Activated T-cell treated with anti-CD3 and anti-CD28 coated beads for 24 hours (primary cell): ENCODE measurements around the gene EML6.
"Not testable (repeated sequence)": the region's sequence is repeated elsewhere in the genome, so short reads cannot be mapped to it uniquely, and the experiment has no call there.

ENCODE experiments used
- DNase-seq: peaks from one replicate; pipeline ENCODE4 v3.0.0-alpha.2; 2020; ENCODE audit warnings: low read depth

EML6 gene

DNA sequence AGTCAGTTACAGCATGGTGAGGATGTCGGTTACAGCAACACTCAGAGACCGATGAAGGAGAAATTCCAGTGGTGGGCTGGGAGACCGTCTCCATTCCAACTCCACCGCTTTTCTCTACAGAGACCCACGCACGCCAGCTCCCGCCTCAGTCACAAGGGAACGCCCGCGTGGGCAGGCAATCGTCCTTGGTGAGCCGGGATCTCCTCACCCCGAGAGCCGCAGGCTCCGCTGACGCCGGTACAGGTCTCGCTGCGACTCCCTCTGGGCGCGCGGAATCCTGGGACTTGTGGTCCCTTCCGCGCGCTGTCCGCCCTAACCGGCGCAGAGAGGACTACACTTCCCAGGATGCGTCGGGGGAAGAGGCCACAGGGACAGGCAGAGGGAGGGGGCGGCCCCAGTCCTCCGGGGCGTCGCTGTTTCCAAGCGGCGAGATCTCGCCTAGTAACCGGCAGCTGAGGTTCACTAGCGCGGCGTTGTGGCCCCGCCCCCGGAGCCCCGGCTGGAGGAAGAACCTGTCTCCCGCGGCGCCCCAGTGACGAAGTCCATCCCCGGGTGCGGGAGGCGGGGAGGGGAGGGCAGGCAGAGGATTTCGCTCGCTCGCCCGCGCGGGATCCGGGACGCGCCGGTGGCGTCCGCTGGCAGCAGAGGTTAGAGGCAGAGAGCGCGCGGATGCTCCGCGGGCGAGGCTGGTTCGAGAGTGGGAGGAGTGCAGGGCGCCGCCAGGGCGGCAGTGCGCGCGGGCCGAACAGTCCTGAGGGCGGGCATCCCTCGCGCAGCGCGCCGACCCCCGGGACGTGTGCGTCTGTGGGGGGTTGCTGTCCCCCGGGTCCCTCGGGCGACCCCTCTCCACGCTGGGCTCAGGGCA lies at the start of gene EML6:
Gene EML6 (plus strand): TSS at position 532 of the 865 bp plus-strand sequence. CDS start 1,400 bp downstream, outside the sequence.
- peak; percentile 98 for DNase-seq

DNA sequence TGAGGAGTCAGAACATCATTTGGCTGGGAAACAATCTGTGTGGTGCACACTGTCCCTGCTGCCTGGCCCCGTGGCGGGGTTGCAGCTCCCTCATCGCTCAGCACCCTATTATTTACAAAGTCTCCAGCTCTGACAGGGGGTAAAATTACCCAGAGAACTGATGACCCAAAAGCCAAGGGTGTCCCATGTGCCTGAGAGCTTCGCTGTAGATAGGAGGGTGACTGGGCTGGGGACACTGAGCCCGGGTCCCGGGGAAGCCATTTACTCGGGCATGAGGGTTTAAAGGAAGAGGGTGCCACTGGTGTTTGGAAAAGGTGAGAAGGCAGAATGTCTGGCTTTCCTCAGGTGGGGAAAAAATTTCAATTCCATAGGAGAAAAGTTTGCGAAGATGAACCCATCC lies 48.2 kb upstream of the EML6 start:
- no peak for DNase-seq

DNA sequence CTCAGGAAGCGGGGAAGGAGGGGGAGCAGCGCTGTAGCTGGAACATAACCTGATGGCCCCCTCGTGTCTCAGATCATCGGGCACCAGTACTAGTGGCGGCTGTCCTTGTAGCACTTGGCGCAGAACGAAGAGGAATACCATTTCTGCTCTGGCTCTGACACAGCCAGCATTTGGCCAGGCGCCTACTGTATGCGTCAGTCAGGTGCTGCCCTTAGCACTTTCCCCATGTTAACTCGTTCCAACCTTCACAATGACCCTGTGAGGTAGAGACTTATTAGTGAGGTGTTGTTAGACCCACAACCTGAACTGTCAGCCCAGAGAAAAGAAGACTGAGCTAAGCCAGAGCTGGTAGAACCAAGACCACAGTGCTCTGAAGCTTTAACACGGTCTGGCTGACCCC lies 47.7 kb upstream of the EML6 start:
- no peak for DNase-seq

DNA sequence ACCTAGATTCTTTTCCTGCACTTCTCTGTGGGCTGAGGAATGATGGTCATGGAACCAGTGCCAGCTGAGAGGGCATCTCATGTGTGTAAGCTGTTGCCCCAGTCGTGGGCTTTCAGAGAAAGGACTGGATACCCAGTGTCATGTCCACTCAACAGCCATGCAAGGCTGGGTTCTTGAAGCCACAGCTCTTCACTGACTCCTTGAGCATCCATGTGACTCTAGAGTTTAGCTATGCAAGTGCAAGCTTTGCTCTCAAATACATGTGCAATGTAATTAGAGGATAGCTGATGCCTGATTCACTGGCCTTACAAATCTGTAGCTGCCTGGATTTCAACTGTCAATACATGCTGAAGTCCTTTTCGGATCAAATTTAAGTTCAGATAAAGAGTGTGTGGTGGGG lies 46.8 kb upstream of the EML6 start:
- DNase-seq, result no peak

DNA sequence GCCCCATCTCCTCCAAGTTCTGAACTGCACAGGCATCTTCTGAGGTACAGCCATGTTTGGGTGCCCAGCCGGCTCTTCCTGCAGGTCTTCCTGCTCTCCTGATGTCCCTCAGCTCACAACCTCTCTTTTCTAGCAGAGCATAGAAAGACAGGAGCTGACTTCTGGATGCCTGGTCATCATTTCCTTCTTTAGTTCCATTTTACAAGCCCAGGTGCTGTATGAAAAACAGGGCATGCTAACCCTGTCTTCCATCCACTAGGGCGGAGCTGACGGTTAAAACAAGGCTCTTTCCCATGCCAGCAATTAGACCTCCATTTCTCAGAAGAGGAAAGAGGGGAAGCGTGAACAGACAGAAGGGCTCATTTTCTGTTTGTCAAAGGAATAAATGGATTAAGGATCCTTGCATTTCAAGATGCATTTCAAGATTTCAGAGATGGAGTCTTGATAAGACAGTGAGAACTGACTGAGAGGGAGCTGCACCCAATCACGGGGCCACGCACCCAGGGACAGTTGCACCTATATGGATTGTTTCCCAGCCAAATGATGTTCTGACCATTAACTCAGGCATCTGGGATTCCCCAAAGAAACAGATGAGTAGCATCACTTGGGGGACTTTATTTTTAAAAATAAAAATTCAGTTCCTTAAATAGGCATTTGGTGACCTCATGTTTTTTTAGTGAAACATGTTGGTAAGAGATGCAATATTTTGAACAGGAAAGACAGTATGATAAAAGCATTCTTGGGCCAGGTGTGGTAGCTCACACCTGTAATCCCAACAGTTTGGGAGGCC lies 45.8 kb upstream of the EML6 start:
- DNase-seq, result no peak

GRCh38 chr2:54678719-54679118 lies 44.7 kb upstream of the EML6 start:
- DNase-seq, result no peak

DNA sequence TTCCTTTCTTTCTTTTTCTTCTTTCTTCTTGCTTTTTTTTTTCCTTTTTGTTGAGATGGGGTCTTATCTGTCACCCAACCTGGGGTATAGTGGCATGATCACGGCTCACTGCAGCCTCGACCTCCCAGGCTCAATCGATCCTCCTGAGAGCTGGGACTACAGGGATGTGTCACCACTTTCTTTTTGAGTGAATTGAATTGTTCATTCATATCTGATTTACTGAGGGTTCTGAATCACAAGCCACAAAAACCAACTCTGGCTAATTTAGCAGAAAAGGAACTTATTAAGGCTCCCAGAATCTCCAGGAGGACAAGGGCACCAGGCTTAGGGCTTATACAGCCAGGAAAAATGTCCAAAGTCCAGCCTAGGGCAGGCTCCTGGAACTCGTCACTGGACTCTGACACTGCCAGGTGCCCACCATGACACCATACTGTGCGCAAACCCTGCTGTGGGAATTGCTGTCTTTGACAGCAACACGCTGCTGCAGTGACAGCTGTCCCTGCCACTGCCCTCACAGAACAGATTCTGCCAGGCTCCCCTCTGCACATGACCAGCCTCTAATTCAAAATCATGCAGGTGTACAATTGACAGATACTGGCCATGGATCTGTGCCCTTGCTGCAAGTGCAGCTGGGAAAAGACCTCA lies 42.9 kb upstream of the EML6 start:
- peak; percentile 31 for DNase-seq

DNA sequence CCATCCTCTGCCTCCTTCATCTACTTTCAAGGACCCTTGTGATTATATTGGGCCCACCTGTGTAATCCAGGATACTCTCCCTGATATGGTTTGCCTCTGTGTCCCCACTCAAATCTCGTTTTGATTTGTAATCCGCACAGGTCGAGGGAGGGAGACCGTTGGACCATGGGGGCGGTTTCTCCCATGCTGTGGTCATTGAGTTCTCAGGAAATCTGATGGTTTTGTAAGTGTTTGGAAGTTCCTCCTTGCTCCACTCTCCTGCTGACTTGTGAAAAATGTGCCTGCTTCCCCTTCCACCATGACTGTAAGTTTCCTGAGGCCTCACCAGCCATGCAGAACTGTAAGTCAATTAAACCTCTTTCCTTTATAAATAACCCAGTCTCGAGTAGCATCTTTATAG lies 42.0 kb upstream of the EML6 start:
- no peak for DNase-seq

DNA sequence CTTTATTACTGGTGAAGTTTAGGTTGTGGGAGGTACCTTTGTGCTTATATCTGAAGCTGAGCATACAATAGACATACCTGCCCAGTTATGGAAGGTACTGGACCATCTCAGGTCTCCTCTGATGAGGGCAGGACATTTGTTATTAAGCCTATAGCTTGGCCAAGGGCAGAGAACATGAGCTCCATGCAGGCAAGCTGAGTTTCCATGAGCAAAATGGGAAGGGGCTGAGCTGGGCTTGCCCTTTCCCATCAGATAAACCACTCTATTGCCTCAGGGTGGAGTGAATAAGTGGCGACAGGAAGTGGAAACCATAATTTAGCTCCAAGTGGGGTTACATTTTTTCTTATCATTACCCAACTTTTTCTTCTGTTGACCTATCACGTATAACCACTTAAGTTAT lies 39.9 kb upstream of the EML6 start:
- no peak for DNase-seq

- no peak for DNase-seq
These were observed 38.1 kb upstream of the EML6 start for GRCh38 chr2:54685263-54685775.

DNA sequence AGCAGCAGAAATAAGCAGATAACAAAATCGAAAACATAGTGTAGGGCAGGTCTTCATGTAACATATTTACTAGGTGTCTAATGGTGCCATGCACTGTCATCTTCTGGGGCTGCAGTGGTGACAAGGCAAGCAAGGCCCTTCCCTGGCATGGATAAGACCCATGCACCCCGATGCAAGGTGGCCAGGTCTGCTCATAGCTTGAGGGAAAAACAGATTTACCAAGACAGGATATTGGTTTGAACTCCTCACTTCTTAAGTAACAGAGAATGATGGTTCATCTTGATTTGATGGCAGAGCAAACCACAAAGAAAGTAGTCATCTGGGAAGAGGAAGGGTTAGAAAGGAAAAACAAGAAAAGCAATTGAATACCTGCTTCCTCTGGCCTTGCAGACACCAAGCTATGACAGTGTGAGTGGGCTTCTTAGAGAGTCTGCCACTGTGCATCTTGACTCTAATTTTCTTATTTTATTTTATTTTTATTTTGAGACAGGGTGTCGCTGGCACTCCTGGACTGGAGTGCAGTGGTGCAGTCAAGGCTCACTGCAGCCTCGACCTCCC lies 35.8 kb upstream of the EML6 start:
- no peak for DNase-seq

- DNase-seq, result no peak
These were observed 31.9 kb upstream of the EML6 start for GRCh38 chr2:54691445-54692135.

DNA sequence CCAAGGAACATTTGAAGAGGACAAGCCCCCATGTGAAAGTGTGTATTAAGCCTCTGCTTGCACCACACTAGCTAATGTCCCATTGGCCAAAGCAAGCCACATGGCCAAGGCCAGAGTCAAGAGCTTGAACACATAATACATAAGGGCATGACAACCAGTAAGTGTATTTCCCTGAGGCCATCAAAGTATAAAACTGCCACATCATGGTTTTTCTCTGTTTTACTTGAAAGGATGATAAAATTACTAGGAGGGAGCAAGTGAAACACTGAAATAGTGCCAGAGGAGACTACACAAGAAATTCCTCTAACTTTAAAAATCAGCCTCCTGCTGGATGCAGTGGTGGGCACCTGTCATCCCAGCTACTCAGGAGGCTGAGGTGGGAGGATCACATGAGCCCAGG lies 30.9 kb upstream of the EML6 start:
- DNase-seq, result no peak

DNA sequence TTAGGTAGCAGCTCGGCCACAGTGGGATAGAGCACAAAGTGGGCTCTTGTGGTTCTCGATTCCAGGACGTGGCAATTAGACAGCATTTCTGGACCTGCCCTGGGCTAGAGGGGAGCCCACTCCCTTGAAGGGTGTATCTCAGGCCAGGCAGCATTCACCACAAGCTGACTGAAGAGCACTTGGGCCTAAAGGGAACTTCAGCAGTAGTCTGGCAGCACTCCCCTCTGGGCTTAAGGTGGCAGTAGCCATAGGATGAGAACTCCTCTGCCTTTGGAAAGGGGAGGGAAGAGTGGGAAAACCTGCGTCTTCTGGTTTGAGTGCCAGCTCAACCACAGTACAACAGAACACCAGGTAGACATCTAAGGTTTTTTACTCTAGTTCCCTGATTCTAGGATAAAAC lies 28.1 kb upstream of the EML6 start:
- no peak for DNase-seq

DNA sequence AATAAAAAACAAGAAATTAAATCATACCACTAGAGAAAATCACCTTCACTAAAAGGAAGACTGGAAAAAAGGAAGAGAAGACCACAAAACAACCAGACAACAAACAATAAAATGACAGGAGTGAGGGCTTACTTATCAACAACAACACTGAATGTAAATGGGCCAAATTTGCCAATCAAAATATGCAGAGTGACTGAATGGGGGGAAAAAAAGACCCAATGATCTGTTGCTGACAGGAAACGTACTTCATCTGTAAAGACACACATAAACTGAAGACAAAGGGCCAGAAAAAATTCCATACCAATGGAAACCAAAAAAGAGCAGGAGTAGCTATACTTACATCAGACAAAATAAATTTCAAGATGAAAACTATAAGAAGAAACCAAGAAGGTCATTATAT lies 25.5 kb upstream of the EML6 start:
- DNase-seq, result no peak

DNA sequence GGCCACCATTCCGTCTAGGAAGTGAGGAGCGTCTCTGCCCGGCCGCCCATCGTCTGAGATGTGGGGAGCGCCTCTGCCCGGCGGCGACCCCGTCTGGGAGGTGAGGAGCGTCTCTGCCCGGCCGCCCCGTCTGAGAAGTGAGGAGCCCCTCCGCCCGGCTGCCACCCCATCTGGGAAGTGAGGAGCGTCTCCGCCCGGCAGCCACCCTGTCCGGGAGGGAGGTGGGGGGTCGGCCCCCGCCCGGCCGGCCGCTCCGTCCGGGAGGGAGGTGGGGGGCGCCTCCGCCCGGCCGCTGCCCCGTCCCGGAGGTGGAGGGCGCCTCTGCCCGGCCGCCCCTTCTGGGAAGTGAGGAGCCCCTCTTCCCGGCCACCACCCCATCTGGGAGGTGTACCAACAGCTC lies 24.5 kb upstream of the EML6 start:
- not testable (repeated sequence) for DNase-seq

DNA sequence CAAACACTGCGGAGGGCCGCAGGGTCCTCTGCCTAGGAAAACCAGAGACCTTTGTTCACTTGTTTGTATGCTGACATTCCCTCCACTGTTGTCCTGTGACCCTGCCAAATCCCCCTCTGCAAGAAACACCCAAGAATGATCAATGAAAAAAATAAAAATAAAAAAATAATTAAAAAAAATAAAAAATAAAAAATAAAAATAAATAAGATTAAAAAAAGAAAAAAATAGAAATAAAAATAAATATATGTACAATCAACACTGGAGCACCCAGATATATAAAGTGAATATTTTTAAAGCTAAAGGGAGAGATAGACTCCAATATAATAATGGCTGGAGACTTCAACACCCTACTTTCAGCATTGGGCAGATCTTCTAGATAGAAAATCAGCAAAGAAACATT lies 23.8 kb upstream of the EML6 start:
- no peak for DNase-seq

- no peak for DNase-seq
These were observed 22.4 kb upstream of the EML6 start for GRCh38 chr2:54701029-54701428.

- DNase-seq, result no peak
These were observed 19.2 kb upstream of the EML6 start for GRCh38 chr2:54704238-54704637.

- DNase-seq, result no peak
These were observed 18.5 kb upstream of the EML6 start for GRCh38 chr2:54704688-54705605.

- DNase-seq, result no peak
These were observed 16.8 kb upstream of the EML6 start for GRCh38 chr2:54706622-54707021.
